WERI-Rb-1 (cell line): ENCODE measurements around the gene ATXN2L.
A peak's percentile ranks its signal among the peaks of the same experiment; 100 is the strongest.
"Not testable (repeated sequence)": the region's sequence is repeated elsewhere in the genome, so short reads cannot be mapped to it uniquely, and the experiment has no call there.

Experiments
- DNase-seq: peaks from one replicate; pipeline ENCODE4 v3.0.0-alpha.2; 2020
- H3K27ac ChIP-seq: fragments of 250-450 bp; sonication (Bioruptor Pico); 2 replicates; pipeline ENCODE4 v1.5.1; 2020; ENCODE audit warnings: mild to moderate bottlenecking, moderate library complexity
- H3K27me3 ChIP-seq: fragments of 250-450 bp; sonication (Bioruptor Pico); 2 replicates; pipeline ENCODE4 v1.5.1; 2021; ENCODE audit warnings: mild to moderate bottlenecking, low read depth, moderate library complexity; ENCODE audit not compliant: insufficient read depth, severe bottlenecking
- H3K36me3 ChIP-seq: fragments of 250-450 bp; sonication (Bioruptor Pico); 2 replicates; pipeline ENCODE4 v1.5.1; 2020; ENCODE audit warnings: mild to moderate bottlenecking, moderate library complexity
- H3K4me3 ChIP-seq: 2 replicates; pipeline ENCODE4 v1.5.1; 2011; ENCODE audit warnings: low read depth, mild to moderate bottlenecking, control low read depth, low read length
- H3K9me3 ChIP-seq: fragments of 250-450 bp; sonication (Bioruptor Pico); 2 replicates; pipeline ENCODE4 v1.5.1; 2021; ENCODE audit warnings: mild to moderate bottlenecking, moderate library complexity; ENCODE audit not compliant: severe bottlenecking
- TF ChIP-seq, protein P1 (sequence below): IDR thresholded peaks from 2 replicates; pipeline ENCODE4 v1.5.1; 2011; ENCODE audit warnings: low read depth, mild to moderate bottlenecking, control low read depth, inconsistent platforms, low read length

The ATXN2L gene, protein sequence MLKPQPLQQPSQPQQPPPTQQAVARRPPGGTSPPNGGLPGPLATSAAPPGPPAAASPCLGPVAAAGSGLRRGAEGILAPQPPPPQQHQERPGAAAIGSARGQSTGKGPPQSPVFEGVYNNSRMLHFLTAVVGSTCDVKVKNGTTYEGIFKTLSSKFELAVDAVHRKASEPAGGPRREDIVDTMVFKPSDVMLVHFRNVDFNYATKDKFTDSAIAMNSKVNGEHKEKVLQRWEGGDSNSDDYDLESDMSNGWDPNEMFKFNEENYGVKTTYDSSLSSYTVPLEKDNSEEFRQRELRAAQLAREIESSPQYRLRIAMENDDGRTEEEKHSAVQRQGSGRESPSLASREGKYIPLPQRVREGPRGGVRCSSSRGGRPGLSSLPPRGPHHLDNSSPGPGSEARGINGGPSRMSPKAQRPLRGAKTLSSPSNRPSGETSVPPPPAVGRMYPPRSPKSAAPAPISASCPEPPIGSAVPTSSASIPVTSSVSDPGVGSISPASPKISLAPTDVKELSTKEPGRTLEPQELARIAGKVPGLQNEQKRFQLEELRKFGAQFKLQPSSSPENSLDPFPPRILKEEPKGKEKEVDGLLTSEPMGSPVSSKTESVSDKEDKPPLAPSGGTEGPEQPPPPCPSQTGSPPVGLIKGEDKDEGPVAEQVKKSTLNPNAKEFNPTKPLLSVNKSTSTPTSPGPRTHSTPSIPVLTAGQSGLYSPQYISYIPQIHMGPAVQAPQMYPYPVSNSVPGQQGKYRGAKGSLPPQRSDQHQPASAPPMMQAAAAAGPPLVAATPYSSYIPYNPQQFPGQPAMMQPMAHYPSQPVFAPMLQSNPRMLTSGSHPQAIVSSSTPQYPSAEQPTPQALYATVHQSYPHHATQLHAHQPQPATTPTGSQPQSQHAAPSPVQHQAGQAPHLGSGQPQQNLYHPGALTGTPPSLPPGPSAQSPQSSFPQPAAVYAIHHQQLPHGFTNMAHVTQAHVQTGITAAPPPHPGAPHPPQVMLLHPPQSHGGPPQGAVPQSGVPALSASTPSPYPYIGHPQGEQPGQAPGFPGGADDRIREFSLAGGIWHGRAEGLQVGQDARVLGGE

DNA sequence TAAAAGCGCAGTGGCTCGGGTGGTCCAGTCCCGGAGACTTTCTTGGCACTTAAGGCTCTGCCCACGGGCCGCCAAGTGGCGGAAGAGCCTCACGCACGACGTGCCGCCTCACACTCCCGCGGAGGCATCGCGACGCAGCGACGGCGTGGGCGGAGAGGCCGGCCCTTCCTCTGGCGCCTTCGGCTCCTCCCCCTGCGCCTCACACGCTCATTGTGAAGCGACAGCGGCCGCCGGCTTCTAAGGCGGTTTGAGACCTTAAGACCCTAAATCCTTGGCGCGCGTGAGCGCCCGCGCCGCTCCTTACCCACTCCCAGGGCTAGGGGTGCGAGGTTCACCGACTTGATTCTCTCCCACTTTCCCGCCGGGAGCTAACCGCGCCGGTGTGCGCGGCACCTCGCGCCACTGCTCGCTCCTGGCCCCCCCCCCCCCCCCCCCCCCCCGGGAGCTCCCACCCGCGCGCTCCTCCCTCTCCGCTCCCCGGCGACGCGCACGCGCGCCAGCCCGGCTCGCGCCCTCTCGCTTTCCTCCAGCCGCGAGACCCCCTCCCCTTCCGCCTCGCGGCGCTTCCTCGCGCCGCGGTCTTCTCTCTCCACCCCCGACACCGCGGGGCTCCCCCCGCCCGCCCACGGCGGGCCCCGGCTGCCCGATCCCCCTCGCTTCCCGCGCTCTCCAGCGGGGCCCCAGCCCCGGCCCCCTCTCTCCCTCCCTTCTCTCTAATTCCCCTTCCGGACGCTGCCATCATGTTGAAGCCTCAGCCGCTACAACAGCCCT lies at the start of gene ATXN2L:
ATXN2L (plus strand) TSS at position 480 of the 771 bp plus-strand sequence; CDS start at position 741, 261 bp downstream.
- H3K36me3 ChIP-seq = peaks cover 47% of the 10 kb centered on the region

DNA sequence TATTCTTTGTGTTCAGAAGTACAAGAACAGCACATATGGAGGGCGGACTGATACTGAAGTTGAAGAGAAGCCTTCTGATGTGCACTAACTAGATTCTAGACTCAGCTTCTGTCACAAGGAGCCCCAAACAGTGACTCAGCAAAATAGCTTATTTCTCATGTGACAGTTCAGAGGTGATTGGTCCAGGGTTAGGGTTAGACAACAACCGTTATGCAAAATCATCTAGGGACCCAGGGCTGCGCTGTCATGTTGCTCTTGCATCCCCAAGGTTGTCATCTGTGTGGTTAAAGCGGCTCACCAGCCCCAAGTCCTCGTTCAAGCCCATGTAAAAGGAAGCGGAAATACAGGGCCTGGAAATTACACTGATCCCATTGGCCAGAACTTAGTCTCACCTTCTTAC lies 41.1 kb upstream of the ATXN2L start:
- H3K4me3 ChIP-seq, H3K36me3 ChIP-seq, H3K27me3 ChIP-seq, H3K27ac ChIP-seq, H3K9me3 ChIP-seq, DNase-seq: not testable (repeated sequence)

More for the DNA sequence above, at the start of gene ATXN2L:
- Histone ChIP-seq H3K27me3 (no peaks in the 10 kb centered on the region), H3K27ac (peak within 1 kb of the TSS; percentile 98), H3K9me3 (no peaks in the 10 kb centered on the region), H3K4me3 (peak within 1 kb of the TSS; percentile 92)
- TF ChIP-seq, protein P1, sequence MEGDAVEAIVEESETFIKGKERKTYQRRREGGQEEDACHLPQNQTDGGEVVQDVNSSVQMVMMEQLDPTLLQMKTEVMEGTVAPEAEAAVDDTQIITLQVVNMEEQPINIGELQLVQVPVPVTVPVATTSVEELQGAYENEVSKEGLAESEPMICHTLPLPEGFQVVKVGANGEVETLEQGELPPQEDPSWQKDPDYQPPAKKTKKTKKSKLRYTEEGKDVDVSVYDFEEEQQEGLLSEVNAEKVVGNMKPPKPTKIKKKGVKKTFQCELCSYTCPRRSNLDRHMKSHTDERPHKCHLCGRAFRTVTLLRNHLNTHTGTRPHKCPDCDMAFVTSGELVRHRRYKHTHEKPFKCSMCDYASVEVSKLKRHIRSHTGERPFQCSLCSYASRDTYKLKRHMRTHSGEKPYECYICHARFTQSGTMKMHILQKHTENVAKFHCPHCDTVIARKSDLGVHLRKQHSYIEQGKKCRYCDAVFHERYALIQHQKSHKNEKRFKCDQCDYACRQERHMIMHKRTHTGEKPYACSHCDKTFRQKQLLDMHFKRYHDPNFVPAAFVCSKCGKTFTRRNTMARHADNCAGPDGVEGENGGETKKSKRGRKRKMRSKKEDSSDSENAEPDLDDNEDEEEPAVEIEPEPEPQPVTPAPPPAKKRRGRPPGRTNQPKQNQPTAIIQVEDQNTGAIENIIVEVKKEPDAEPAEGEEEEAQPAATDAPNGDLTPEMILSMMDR = no peak
- DNase-seq = peak; percentile 94

DNA sequence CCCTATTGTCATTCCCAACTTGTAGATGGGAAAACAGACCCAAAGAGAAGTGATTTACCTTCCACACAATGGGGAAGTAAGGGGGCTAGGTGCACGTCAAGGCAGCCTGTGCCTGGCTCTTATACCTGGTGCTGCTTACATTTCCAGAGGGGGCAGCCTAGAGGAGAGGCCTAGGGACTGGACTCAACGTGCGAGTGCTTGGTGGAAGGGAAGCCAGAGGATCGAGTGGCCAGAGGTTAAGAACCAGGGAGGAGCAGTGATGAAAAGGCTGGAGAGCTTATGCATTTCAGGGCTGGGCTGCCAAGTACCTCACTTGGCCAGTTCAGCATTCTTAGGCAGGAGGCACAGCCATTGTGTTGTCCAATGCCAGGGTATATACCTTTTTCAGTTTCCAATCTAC lies 40.4 kb upstream of the ATXN2L start:
- H3K27me3 ChIP-seq, H3K36me3 ChIP-seq, H3K4me3 ChIP-seq, H3K9me3 ChIP-seq, H3K27ac ChIP-seq, DNase-seq: not testable (repeated sequence)

DNA sequence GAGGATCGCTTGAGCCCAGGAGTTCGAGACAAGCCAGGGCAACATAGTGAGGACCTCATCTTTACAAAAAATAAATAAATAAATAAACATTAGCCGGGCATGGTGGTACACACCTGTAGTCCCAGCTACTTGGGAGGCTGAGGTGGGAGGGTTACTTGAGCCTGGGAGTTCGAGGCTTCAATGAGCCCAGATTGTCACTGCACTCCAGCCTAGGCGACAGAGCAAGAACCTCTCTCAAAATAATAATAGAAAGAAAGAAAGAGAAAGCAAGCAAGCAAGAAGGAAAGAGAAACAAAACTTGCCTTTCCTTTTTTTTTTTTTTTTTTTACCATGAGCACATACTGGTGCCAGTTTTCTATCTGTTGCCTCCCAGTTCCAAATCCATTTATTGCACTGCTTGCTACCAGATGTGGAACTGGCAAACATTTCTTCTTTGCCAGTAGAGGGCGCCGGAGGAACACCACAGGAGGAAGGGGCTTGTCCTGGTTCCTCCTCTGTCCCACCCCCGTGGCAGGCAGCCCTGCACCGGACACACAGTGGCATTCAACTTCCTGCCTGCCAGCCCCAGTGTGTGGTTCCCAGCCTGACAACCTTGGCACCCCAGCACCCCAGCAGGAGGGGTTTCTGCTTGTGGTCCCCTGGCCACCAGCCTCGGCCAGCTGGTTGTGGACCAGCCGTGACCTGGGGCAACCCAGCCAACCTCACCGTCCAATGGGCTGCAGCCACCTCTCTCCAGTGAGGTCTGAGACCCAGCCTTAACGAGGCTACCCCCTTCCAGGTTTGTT lies 20.4 kb upstream of the ATXN2L start:
- DNase-seq = peak; percentile 53
- not testable (repeated sequence) for H3K9me3 ChIP-seq, H3K27me3 ChIP-seq, H3K27ac ChIP-seq, H3K36me3 ChIP-seq, H3K4me3 ChIP-seq
- TF ChIP-seq, protein P1 = peak; percentile 15; the same call in 1 of the 2 replicates

DNA sequence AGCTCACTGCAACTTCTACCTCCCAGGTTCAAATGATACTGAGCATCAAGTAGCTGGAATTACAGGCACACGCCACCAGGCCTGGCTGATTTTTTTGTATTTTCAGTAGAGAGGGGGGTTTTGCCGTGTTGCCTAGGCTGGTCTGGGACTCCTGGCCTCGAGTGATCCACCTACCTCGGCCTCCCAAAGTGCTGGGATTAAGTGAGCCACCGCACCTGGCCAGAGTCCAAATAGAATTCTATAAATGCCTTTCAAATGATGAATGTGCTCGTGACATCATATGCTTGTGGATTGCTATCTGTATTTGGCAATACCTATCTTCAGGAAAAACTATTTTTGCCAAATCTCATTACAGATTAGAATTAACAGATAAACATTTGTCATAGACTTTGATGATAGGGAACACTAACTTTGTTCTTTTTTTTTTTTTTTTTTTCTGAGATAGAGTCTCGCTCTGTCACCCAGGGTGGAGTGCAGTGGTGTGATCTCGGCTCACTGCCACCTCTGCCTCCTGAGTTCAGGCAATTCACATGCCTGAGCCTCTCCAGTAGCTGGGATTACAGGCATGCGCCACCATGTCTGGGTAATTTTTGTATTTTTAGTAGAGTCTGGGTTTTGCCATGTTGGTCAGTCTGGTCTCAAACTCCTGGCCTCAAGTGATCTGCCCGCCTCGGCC lies 15.2 kb upstream of the ATXN2L start:
- H3K27me3 ChIP-seq, H3K27ac ChIP-seq, H3K9me3 ChIP-seq, DNase-seq, H3K36me3 ChIP-seq, H3K4me3 ChIP-seq: not testable (repeated sequence)

DNA sequence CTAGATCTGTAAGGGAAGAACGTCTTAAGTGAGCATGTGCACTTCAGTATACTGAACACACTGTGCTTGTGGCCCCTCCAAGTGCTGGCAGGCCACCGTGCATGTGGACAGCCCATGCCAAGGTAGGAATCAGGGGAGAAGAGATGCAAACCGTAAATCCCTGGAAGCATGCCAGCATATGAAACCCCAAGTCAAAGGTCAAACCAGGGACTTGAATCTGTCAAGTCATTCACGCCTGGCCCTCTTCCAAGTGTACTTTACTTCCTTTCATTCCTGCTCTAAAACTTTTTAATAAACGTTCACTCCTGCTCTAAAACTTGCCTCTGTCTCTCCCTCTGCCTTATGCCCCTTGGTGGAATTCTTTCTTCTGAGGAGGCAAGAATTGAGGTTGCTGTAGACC lies 2.8 kb upstream of the ATXN2L start:
- Histone ChIP-seq H3K36me3 (peaks cover 20% of the 10 kb centered on the region), H3K9me3 (no peaks in the 10 kb centered on the region), H3K4me3 (no peak overlapping the region), H3K27me3 (no peaks in the 10 kb centered on the region), H3K27ac (no peak overlapping the region)
- DNase-seq = no peak
- TF ChIP-seq, protein P1 = no peak

DNA sequence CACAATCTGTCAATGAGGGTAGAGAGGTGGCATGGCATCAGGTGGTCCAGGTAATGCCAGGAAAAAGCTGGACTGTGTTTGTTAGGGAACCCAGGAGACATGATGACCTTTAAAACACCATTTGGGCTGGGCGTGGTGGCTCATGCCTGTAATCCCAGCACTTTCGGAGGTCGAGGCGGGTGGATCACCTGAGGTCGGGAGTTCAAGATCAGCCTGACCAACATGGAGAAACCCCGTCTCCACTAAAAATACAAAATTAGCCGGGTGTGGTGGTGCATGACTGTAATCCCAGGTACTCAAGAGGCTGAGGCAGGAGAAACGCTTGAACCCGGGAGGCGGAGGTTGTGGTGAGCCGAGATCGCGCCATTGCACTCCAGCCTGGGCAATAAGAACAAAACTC lies 2.3 kb upstream of the ATXN2L start:
- not testable (repeated sequence) for H3K4me3 ChIP-seq, H3K27ac ChIP-seq, H3K9me3 ChIP-seq, H3K27me3 ChIP-seq, DNase-seq
- H3K36me3 ChIP-seq = peaks cover 25% of the 10 kb centered on the region
